GM13977 (cell line): ENCODE data around the gene LDLRAD4.

Experiments used
- DNase-seq: peaks from one replicate; pipeline ENCODE4 v3.0.0; 2012; ENCODE audit warnings: low spot score
- in situ Hi-C: fragments of 300-500 bp; cut with MboI; formaldehyde crosslinking; loops from one replicate; pipeline ENCODE4 v1.12.0; 2022; ENCODE audit warnings: low sequenced_read_pairs, low pct_unique_long_range_greater_than_20kb, mixed read lengths, inconsistent platforms; ENCODE audit not compliant: unreplicated experiment
- TF ChIP-seq, protein P1 (sequence below): IDR thresholded peaks from 2 replicates; pipeline ENCODE4 v1.5.1; 2012; ENCODE audit warnings: mild to moderate bottlenecking, control low read depth; ENCODE audit not compliant: insufficient read depth; ENCODE audit errors: extremely low read depth, missing control alignments

Gene LDLRAD4

GRCh38 chr18:13354402-13354801 is 135.8 kb downstream of the LDLRAD4 start:
- in situ Hi-C loops: no loop called here
- no peak for DNase-seq
- TF ChIP-seq, protein P1, sequence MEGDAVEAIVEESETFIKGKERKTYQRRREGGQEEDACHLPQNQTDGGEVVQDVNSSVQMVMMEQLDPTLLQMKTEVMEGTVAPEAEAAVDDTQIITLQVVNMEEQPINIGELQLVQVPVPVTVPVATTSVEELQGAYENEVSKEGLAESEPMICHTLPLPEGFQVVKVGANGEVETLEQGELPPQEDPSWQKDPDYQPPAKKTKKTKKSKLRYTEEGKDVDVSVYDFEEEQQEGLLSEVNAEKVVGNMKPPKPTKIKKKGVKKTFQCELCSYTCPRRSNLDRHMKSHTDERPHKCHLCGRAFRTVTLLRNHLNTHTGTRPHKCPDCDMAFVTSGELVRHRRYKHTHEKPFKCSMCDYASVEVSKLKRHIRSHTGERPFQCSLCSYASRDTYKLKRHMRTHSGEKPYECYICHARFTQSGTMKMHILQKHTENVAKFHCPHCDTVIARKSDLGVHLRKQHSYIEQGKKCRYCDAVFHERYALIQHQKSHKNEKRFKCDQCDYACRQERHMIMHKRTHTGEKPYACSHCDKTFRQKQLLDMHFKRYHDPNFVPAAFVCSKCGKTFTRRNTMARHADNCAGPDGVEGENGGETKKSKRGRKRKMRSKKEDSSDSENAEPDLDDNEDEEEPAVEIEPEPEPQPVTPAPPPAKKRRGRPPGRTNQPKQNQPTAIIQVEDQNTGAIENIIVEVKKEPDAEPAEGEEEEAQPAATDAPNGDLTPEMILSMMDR: no peak

GRCh38 chr18:13356032-13356431 is 137.5 kb downstream of the LDLRAD4 start:
- no peak for DNase-seq
- TF ChIP-seq, protein P1: no peak
- in situ Hi-C loops: no loop called here

DNA sequence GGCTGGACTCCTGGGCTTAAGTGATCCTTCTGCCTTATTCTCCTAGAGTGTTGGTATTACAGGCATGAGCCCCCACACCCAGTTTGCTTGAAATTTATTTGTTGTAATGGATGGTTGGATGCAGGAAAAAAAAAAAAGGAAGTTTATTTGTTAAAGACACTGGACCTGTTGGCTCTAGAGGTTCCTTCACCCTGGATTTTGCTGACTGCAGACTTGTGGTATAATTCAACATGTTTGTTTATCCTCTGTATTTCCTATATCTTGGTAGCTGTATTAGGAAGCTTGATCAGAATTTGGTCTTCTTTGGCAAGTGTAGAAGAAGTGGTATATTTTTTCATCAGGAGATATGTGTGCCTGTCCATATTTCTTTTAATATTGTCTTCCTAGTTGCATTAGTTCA is 138.7 kb downstream of the LDLRAD4 start:
- in situ Hi-C loops: no loop called here
- TF ChIP-seq, protein P1: no peak

DNA sequence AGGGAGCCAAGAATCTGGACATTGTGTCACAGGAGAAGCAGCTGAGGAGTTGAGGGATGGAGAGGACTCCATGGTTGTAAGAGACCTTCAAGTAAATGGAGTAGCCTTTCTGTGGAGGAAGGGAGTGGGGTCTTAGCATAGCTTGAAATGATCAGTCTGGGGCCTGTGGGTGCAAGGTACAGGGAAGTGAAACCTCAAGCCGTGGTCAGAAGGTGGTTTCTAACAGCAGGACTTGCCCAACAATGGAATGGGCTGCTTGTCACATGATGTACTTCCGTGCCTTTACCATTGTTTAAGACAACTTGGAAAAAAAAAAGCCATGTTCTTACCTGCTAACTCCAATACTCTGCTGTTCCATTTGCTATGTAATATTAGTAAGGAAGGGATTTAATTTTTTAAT is 140.7 kb downstream of the LDLRAD4 start:
- in situ Hi-C loops: no loop called here
- TF ChIP-seq, protein P1: no peak
- no peak for DNase-seq

More for the DNA sequence above, 138.7 kb downstream of the LDLRAD4 start:
- no peak for DNase-seq

DNA sequence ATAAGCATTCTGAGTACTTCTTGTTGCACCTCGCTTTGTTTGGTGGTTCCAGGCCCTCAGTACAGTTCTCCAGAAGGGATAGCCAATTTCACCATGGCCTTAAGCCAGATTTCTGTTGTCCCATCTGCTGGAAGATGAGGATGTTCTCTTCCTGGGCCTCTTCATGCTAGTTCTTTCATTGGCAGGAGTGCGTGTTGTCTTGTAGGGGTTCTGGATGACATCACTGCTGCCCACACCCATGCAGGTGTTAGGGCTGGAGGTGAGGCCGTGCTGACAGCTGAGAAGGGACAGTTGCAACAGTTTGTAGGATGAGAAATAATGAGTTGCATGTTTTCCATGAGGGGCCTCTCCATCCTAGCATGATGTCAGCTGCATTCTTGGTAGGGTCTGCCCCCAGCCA is 142.9 kb downstream of the LDLRAD4 start:
- no peak for DNase-seq
- TF ChIP-seq, protein P1: no peak
- in situ Hi-C loops: no loop called here

DNA sequence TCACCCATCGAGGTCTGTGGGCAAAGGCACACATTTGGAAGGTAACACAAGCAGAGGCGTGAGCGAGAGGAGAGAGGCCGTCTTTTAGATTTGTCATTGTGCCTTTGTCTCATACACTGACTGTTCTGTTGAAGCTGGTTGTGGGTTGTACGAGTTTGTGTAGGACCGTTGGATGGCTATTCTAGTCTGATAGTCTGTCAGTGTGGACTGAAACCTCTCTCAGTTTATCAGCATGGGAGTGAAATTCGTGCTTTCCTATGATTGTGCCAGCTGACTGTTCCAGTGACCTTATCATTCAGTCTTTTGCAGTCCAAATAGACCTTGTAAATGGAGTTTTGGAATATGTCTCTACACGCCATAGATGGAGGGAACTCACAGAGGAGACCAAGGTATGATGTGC is 143.5 kb downstream of the LDLRAD4 start:
- no peak for DNase-seq
- TF ChIP-seq, protein P1: no peak
- in situ Hi-C loops: no loop called here

DNA sequence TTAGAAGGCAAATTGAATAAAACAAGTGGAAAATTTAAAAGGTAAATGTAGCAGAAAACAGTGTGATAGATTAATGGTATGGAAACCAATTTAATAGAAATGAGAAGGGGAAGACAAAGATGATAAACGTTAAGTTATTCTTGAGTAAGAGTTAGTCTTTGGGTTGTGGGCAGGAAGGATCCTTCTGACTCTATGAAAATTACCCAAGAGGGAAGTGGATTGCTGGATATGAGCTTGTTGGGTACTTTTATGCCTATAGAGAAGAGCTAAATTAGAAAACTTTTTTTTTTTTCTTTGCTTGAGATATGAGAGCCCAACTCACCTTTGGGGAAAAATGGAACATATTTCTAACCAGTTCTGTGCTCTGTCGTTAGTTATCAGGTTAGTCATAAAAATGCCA is 144.0 kb downstream of the LDLRAD4 start:
- TF ChIP-seq, protein P1: no peak
- in situ Hi-C loops: no loop called here
- no peak for DNase-seq
